NCI-H2196 (cell line): ENCODE data around the gene DNAJC9.
"Not testable (repeated sequence)": the region's sequence is repeated elsewhere in the genome, so short reads cannot be mapped to it uniquely, and the experiment has no call there.

ENCODE experiments used
- DNase-seq: peaks from one replicate; lab custom pipeline; 2025; ENCODE audit not compliant: unreplicated experiment; lab: John Stamatoyannopoulos, UW

DNAJC9 gene, protein sequence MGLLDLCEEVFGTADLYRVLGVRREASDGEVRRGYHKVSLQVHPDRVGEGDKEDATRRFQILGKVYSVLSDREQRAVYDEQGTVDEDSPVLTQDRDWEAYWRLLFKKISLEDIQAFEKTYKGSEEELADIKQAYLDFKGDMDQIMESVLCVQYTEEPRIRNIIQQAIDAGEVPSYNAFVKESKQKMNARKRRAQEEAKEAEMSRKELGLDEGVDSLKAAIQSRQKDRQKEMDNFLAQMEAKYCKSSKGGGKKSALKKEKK

DNA sequence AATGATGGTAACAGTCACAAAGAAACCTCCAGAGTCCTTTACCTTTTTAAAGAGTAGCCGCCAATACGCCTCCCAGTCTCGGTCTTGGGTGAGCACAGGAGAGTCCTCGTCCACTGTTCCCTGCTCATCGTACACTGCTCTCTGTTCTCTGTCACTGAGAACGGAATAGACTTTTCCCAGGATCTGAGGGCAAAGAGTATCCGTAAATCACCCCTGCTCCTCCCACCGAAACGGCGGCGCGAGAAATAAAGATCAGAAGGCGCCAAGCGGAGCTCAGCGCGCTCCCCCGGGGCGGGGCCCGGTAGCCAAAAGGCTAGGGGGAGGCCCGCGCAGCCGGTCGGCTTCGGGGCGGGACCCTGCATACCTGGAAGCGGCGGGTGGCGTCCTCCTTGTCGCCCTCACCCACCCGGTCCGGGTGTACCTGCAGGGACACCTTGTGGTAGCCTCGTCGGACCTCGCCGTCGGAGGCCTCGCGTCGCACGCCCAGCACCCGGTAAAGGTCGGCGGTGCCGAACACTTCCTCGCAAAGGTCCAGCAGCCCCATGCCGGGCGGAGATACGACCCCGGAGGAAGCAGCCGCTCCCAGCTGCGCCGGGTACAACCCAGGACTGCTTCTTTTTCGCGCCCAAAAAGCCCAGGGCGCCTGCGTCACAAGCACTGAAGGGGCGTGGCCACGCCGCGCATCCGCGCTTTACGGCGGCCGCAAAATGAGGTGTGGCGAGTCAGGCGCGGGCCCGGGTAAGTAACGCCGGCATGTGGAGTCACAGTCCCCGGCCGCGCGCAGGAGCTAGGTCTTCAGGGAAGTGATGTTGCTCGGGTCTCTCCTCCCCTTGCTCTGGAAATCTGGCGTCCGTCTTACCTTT lies at the start of gene DNAJC9:
Gene DNAJC9, minus strand, starts transcription at position 610 of the 863 bp plus-strand sequence. Its CDS starts 66 bp downstream, at position 544.
- peak; percentile 80 for DNase-seq

DNA sequence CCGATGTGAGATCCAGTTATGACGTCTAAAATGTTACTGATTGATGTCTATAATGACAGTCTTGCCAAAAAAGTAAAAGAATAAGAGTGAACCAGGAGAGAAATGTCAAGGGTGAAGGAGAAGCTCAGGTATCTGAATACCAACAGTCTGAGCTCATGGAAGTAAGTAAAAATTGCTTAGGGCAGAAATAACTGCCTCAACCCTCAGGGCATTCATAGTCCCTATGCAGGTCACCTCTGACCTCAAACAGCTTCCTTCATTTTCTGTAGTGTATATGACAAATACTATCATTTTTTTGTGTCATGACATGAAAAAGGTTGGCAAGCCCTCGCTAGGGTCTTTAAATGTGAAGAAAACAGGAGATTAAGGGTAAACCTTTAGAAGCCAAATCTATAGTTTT lies 46.4 kb upstream of the DNAJC9 start:
- DNase-seq: no peak

DNA sequence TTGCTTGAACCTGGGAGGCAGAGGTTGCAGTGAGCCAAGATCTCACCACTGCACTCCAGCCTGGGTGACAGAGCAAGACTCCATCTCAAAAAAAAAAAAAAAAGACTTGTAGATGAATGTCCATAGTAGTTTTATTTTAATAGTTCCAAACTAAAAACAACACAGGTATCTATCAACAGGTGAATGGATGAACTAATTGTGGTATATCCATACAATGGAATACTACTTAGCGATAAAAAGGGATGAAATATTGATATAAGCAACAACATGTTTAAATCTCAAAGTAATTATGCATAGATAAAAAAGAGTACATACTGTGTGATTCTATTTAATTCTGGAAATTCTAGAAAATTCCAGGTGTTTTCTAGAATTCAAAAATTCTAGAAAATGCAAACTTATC lies 42.9 kb upstream of the DNAJC9 start:
- no peak for DNase-seq

DNA sequence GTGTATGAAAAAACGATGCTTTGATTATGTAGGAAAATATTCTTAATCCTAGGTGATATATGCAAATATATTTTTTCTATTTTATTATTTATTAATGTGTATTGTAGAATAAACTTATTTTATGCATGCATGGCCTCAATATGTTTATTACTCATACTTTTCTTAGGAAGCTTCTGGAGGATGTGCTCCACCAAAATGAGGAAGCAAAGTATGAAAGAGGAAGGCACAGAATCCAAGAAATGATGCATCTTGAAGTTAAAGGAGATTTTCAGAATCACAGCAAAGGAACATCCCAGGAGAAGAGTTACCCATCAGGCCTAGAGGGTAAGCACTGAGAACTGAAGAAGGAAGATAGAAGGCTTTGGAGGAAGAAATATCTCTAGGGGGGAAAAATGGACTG lies 40.4 kb upstream of the DNAJC9 start:
- no peak for DNase-seq

DNA sequence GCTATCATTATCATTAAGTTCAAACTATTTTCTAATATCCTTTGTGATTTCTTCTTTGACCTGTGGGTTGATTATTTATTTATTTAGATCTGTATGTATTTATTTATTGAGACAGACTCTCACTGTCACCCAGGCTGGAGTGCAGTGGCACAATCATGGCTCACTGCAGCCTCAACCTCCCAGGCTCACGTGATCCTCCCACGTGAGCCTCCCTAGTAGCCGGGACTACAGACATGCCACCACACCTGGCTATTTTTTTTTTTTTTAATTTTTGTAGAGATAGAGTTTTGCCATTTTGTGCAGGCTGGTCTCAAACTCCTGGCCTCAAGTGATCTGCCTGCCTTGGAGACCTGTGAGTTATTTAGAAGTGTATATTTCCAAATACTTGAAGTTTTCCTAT lies 34.0 kb upstream of the DNAJC9 start:
- DNase-seq: no peak

DNA sequence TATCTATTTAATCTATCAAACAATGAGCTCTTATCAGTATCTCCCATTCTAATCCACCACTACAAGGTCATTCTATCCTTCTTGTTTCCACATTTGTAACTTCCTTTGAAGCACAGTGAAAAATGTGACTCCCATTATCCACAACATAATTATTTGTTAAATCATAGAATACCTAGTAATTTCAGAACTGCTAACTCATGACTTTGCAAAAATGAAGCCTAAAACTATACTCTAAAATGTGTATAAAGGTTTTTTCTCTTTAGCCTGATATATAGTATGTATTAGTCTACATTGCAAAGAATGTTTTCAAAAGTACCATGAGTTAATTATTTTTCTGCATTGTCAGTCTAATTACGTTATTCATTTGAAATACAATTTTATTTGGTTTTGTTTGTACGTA lies 17.4 kb upstream of the DNAJC9 start:
- DNase-seq: no peak

DNA sequence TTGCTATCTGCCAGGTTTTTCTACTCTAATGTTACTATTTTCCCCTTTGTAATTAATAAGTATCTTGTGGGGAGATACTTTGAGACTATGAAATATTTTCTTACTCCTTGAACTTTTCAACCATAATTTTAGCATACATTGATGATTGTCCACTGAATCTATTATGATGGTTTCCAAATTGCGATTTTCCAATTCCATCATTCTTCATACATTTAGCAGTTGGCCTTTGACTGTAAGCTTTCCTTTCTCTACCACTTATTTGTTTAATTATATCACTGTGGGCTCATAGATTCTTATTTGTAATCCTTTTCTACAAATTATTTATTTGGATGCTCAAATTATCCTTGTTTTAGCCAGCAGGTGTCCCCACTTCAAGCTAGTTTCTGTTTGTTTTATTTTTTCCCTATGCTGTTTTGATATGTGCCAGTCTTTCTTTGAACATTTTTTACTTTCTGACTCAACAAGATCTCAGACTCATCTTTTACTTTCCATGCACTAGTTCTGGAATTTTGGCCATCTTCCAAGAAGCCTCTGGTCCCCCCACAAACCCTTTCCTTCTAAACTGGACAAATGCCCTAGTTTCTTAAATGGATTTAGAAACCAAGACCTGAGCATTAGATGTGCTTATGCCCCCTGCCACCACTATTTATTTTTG lies 16.8 kb upstream of the DNAJC9 start:
- no peak for DNase-seq

DNA sequence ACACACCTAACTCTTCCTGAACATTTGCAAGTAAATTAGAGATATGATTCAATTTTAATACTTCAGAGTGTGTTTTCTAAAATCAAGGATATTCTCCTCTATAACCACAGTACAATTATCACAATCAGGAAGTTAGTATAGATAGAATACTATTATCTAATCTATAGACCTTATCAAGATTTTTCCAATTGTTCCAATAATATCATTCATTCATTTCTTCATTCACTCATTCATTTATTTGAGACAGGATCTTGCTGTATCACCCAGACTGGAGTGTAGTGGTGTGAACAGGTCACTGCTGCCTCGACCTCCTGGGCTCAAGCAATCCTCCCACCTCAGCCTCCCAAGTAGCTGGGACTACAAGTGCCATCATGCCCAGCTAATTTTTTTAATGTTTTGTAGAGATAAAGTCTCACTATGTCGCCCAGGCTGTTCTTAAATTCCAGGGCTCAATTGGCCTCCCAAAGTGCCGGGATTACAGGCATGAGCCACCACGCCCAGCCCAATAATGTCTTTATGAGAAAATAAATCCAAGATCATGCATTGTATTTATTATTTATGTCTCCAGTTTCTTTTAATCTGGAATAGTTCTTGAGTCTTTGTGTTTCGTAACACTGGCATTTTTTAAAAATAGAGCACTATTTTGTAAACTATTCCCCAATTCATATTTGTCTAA lies 16.0 kb upstream of the DNAJC9 start:
- DNase-seq: no peak

DNA sequence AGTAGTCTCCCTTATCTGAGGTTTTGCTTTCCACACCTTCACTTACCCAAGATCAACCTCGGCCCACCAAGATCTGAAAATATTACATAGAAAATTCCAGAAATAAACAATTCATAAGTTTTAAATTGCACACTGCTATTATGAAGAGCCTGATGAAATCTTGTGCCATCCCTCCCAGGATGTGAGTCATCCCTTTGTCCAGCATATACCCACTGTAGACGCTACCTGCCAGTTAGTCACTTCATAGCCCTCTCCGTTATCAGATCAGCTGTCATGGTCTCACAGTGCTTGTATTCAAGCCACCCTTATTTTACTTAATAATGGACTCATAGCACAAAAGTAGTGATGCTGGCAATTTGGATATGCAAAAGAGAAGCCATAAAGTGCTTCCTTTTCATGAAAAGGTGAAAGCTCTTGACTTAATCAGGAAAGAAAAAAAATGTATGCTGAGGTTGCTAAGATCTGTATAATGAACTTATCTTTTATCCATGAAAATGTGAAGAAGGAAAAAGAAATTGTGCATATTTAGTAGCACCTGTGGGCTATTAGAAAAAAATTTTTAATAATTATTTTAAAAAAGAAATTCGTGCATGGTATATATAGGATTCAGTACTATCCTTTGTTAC lies 15.2 kb upstream of the DNAJC9 start:
- no peak for DNase-seq

DNA sequence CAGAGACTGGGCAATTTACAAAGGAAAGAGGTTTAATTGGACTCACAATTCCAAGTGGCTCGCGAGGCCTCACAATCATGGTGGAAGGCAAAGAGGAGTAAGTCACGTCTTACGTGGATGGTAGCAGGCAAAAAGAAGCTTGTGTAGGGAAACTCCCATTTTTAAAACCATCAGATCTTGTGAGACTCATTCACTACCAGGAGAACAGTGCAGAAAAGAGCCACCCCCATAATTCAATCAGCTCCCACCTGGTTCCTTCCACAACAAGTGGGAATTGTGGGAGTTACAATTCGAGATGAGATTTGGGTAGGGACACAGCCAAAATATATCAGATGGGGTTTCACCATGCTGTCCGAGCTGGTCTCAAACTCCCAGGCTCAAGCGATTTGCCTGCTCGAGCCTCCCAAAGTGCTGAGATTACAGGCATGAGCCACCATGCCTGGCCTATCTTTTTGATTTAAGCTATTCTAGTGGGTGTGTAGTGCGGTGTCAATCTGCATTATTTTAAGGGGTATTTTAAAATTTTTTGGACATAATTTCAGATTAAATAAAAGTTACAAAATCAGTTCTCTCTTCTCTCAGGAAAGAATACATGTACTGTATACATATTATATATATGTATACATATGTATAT lies 14.4 kb upstream of the DNAJC9 start:
- no peak for DNase-seq

DNA sequence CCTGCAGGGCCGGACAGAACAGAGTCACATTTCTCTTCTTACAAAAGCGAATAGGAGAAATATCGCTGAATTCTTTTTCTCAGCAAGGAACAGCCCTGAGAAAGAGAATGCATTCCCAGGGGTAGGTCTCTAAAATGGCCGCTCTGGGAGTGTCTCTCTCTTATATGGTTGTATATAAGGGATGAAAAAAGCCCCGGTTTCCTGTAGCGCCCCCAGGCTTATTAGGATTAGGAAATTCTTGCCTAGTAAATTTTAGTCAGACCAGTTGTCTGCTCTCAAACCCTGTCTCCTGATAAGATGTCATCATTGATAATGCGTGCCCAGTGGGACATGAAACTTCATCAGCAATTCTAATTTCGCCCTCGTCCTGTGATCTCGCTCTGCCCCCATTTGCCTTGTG lies 11.6 kb upstream of the DNAJC9 start:
- DNase-seq: not testable (repeated sequence)

DNA sequence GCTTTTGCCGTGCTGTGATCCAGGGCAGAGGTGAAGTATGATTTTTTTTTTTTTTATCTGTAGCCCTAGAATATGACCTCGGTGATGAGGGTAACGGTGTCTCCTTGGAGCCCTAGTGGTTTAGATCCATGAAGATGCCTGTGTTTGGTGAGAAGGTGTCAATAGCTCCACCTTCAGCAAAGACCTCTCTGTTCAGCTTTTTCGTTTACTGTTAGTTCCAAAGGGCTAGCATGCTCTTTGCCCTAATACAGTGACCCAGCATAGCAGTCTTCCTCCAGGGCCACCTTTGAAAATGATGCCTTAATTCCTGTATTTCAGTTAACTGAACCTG lies 6.1 kb upstream of the DNAJC9 start:
- no peak for DNase-seq

DNA sequence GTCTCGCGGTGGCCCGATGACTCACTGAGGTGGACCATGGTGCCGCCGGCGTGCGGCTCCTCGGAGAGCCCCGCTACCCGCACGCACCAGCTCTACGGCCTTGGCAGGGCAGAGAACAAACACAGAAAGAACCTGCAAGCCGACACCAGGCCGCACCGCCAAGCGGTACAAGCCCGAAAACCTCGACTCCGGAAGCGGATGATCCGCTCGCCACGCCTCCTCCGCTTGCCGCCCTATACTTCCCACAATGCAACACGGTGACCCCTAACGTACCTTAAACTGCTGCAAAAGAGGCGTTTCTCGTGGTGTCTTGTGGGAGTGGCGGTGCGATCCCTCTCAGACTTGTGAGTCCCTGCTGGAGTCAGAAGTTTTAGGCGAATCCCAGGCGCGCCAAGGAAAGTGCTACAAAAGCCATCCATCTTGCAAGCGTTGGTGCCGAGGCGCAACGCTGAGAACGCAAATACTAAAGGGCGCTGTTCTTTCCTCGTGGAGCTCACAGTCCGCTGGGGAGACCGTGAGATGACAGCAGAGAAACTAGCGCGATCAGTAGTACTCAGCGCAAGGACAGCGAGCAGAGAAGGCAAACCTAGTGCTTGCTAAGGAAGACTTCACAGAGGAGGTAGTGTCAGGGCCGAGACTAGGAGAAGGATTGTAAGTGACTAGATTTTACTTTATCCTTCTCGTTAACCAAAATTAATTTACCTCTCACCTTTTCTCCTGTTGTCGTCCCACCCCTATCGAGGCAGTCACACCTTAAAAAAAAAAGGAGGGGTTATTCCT lies 5.6 kb upstream of the DNAJC9 start, which contains the start of gene MRPS16:
Gene MRPS16, minus strand, starts transcription at position 200 of the 780 bp plus-strand sequence. Its CDS starts 162 bp downstream, at position 38.
- peak; percentile 77 for DNase-seq

DNA sequence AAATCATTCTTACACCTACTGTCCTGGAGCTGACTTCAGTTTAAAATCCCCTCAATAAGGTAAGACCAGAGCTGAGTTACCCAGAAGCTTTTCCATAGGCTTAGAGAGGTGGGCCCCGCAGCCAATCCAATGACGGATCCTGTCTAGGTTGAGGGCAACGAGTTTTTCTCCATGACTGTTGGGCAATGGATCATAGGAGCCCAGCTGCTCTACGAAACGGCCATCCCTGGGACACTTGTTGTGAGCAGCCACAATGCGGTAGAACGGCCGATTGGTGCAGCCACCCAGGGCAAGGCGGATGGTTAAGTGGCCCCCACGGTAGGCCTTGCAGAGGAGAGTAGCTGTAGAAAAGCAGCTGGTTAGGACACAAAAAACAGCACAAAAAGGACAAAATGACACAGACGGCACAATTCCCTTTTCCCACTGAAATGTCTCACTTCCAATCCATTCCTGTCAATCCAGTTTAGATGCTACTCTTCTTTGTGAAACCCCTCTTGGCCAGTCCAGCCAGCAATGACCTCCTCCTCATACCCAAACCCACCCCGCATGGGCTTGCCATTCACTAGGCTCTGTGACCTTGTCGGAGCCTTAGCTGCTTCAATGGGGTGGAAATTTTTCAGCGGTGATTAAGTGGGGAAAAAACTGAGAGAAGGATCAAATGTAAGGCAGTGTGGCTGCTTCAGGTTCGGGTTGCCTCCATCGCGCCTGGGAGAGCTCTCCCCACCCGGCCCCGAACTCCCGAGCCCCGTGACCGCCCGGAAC lies 4.8 kb upstream of the DNAJC9 start:
- DNase-seq: no peak

DNA sequence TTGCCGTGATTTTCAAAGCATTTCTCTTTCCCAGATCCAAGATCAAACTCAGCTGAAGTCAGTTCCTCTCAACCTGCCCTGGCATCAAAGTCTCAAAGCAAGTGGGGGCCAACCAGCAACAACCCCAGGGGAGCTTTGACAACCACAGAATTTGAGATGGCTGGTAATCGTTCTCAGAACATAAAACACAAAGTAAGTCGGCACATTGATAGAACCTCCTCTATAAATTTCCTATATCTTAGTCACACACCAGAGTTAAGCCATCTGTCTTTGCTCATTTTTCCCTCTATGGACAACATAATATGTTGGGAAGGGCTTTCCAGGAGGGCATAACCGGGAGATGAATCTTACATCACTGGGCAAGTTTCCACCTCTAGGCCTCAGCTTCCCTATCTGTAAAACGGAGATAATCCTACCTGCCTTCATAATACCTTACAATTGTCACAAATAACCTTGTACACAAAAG lies 1.2 kb upstream of the DNAJC9 start:
- no peak for DNase-seq

DNA sequence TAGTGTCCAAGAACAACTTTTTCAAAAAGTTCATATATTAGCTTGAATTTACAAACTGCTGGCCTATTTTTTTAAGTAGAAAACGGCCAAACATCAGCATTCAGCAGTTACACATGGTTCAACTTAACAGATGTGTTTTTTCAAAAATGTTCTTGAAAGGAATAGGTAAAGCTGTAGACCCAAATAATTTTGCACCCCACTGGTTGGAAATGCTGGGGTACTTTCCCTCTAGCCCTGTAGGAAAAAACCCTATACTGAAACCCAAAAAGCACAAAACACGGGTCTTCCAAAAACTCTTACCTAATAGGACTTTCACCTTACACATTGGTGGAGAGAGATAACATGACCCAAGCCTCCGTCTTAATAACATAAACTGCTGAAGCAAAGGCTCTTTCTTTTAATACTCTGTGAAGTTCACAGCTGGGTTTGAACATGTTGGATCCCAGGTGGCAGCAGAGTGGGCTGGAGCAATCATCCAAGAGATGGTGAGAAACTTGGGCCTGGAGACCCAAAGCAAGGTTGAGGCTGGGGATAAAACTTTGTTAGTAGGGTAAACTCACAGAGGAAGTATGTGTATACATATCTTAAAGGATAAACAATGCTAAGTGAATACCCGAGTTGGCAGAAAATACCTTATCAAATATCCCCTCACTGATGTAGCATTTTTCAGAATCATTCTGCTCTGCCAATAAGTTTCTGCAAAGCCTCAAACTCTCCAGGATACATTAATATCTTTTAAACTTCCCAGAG lies 629 bp upstream of the DNAJC9 start:
- no peak for DNase-seq

DNA sequence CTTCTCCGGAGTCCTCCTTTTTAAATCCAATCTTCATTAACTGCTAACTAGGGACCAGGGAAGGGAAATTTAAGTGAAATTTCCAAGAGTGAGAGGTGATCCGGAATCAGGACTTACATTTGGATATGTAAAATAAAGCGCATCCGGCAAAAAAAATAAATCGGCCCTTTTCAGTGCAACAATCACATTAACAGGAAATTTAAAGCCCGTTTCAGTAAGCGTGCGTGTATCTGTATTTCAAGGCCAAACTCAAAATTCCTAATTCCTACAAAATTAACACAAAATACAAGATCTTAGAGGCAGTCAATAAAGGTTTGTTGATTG lies 771 bp downstream of the DNAJC9 start:
- DNase-seq: no peak

DNA sequence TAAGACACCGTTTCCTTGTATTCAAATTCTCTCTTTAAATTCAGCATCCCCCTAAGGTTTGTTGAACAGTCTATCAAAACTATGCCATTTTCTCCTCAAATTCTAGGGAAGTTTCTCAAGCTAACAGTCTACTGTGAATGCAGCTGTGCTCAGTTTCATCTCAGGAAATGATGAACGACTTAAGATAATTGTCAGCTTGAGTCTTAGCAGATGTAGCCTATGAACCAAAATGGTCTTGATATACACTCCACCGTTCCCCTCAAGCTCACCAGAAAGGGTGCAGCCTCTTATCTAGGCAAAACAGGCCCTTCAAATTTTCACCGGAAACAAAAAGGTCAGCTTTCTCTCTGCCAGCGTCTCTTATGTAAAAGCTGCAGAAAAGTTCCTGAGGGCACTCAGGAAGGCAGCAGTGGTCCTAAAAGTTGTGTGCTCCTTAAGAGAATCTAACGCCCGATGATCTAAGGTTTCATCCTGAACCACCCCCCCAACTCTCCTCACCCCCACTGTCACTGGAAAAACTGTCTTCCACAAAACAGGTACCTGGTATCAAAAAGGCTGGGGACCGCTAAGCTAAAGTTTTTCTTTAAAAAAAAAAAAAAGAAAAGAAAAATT lies 2.1 kb downstream of the DNAJC9 start:
- DNase-seq: no peak
